GM19467 (cell line): ENCODE data around the gene KNDC1.
A peak's percentile ranks its signal among the peaks of the same experiment; 100 is the strongest.
"Not testable (repeated sequence)": the region's sequence is repeated elsewhere in the genome, so short reads cannot be mapped to it uniquely, and the experiment has no call there.

Experiments
- ATAC-seq: cut with Tn5 transposase; IDR thresholded peaks from one replicate; pipeline ENCODE4 v1.9.1; 2021; ENCODE audit warnings: mild to moderate bottlenecking, moderate library complexity; ENCODE audit not compliant: unreplicated experiment

Gene KNDC1

GRCh38 chr10:133253361-133253955 lies 93.4 kb downstream of the KNDC1 start:
- ATAC-seq: no peak

GRCh38 chr10:133254421-133255120 lies 94.6 kb downstream of the KNDC1 start:
- ATAC-seq: no peak

- no peak for ATAC-seq
These were observed 95.3 kb downstream of the KNDC1 start for GRCh38 chr10:133255323-133255722.

- ATAC-seq: no peak
These were observed 97.6 kb downstream of the KNDC1 start for GRCh38 chr10:133257489-133258065.

- no peak for ATAC-seq
These were observed 98.2 kb downstream of the KNDC1 start for GRCh38 chr10:133258066-133258817.

- ATAC-seq: no peak
These were observed 99.0 kb downstream of the KNDC1 start for GRCh38 chr10:133258818-133259601.

- ATAC-seq: no peak
These were observed 99.6 kb downstream of the KNDC1 start for GRCh38 chr10:133259602-133259989.

- ATAC-seq: peak; percentile 32
These were observed 101.1 kb downstream of the KNDC1 start for GRCh38 chr10:133260895-133261725.

- ATAC-seq: peak; percentile 33
These were observed 101.8 kb downstream of the KNDC1 start for GRCh38 chr10:133261726-133262325.

- ATAC-seq: no peak
These were observed 102.7 kb downstream of the KNDC1 start for GRCh38 chr10:133262696-133263095.

GRCh38 chr10:133263674-133264073 lies 103.7 kb downstream of the KNDC1 start:
- no peak for ATAC-seq

- no peak for ATAC-seq
These were observed 104.4 kb downstream of the KNDC1 start for GRCh38 chr10:133264461-133264860.

GRCh38 chr10:133265052-133265451 lies 105.0 kb downstream of the KNDC1 start:
- not testable (repeated sequence) for ATAC-seq

GRCh38 chr10:133266056-133266795 lies 106.2 kb downstream of the KNDC1 start:
- ATAC-seq: no peak

GRCh38 chr10:133267293-133267692 lies 107.3 kb downstream of the KNDC1 start:
- ATAC-seq: no peak

- no peak for ATAC-seq
These were observed 107.8 kb downstream of the KNDC1 start for GRCh38 chr10:133267829-133268228.

- no peak for ATAC-seq
These were observed 108.5 kb downstream of the KNDC1 start for GRCh38 chr10:133268532-133268931.

- no peak for ATAC-seq
These were observed 109.3 kb downstream of the KNDC1 start for GRCh38 chr10:133269367-133269766.

- no peak for ATAC-seq
These were observed 110.2 kb downstream of the KNDC1 start for GRCh38 chr10:133270204-133270603.
